ENCODE results near the gene SLC40A1. TPM values are rescaled to one million over a fixed set of nuclear protein-coding genes. Genes with fewer than 3 reads are reported as not detected.

SLC40A1 gene, protein sequence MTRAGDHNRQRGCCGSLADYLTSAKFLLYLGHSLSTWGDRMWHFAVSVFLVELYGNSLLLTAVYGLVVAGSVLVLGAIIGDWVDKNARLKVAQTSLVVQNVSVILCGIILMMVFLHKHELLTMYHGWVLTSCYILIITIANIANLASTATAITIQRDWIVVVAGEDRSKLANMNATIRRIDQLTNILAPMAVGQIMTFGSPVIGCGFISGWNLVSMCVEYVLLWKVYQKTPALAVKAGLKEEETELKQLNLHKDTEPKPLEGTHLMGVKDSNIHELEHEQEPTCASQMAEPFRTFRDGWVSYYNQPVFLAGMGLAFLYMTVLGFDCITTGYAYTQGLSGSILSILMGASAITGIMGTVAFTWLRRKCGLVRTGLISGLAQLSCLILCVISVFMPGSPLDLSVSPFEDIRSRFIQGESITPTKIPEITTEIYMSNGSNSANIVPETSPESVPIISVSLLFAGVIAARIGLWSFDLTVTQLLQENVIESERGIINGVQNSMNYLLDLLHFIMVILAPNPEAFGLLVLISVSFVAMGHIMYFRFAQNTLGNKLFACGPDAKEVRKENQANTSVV
- total RNA-seq = 10 to 100 TPM; 39.1 to 79.3 TPM
- long read RNA-seq, transcript SLC40A1-201 (8 exons, 3,442 nt) = major isoform, 330 of 352 reads
- long read RNA-seq, partial matches to known transcripts = 4 of 352 reads
- long read RNA-seq, other reads (novel, unspliced or antisense) = 18 of 352 reads

GRCh38 chr2:189580658-189581353 lies at the start of gene SLC40A1:
Gene SLC40A1 (minus strand): TSS chr2:189580786. CDS start chr2:189580460, 326 bp downstream.
- ATAC-seq = peak; percentile 98
- intact Hi-C loops (cut with DNase I) = no loop called here
- peak; percentile 88 for DNase-seq

DNA sequence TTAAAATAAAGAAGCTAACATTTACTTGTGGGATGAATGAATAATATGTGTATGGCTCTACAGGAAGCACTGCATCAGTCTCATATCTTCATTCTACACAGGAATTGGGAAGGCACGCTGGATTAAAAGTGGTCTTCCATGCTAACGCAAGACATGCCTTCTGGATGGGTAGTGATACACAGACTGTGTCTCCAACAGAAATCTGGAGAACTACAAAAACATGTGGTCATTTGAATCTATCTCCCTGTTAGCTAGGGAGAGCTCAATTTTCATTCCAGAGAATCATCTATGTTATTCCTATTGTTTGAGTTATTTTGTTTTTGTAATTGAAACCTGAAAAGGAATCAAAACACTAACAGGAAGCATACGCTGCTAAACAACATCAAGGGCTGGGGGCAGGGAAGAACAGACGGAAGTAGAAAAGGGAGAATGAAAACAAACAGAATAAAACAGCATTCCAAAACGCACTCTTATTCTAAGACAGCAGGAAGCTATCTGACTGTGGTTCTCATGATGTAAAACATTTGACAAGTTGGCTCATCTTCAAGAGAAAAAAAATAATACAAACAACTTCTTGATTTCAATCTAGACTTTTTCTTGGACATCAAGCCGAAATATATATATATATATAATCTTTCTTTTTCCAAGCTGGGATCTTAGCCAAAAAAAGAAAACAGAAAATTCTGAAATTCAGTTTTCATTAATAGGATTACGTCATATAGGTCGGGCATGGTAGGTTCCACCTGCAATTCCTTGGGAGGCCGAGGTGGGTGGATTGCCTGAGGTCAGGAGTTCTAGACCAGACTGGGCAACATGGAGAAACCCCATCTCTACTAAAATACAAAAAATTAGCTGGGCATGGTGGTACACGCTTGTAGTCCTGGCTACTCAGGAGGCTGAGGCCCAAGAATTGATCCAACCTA lies 49.2 kb upstream of the SLC40A1 start:
- intact Hi-C loops (cut with DNase I) = loop anchor here in 1 of 2 donors (5.0 kb wide), 1 partner anchor 162 kb away; no protein-coding TSS in a partner anchor
- no peak for DNase-seq
- ATAC-seq = peak in 1 of 2 donors; percentile 35

DNA sequence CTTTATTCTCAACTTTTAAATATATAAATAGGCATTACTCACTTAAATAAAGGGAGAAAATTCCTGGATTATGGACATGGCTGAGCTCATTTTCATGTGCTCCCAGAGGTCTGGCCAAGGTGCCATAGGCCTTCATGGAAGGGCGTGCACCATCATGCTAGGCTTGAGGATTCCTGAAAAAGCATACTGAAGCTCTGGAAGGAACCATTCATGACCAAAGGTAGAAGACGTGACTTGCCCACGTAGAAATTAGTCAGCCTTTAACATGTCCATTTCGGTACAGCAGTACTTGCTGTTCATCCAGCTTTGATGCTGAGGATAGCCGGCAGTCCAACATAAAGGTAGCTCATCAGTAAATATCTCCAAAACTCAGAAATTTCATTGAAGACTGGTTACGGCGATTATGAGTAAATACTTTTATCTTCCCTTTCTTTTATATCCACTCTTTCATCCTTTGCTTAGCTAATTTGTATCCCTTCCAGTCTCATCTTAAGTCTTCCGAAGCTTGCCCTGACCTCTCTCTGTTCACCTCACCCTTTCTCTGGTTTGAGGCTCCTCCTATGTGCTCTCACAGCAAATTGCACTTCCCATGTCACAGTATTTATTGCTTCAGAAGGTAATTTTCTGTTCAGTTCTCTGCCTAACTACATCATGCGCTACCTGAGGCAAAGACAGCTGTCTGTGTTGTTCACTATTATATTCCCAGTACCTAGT lies 48.4 kb upstream of the SLC40A1 start:
- intact Hi-C loops (cut with DNase I) = no loop called here
- no peak for DNase-seq
- ATAC-seq = peak; percentile 55 to 67

DNA sequence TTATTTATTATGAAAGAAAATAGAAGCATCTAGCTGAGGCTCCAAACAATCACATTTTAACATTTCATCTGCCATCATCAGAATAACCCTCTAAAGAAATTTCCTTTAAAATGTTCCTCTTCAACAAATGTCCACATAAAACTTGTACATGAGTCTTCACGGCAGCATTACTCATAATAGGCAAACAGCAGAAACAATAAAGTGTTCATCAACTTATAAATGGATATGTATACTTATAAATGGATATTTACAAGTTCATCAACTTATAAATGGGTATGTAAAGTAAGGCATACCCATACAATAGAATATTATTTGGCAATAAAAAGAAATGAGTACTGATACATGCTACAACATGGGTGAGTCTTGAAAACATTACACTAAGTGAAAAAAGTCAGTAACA lies 47.2 kb upstream of the SLC40A1 start:
- ATAC-seq (no peak), DNase-seq (no peak)
- intact Hi-C loops (cut with DNase I) = no loop called here

DNA sequence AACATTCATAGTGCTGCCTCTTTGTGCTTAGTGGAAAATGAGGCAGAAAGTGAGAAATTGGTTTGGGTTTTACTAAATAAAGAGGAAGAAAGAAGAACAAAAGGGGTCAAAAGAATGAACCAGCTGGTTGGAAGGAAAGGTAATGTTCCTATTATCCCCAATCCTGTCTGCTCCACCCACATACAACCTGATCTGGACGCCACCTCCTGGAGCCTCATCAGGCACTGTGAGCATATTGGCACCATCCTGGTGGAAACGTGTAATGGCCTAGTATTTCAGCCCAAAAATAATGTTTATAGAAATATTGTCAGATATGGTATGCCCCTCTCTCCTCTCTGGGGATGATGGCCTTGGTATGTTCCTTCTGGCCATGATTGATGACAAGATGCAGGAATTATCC lies 45.0 kb upstream of the SLC40A1 start:
- ATAC-seq = no peak
- intact Hi-C loops (cut with DNase I) = no loop called here
- no peak for DNase-seq

- DNase-seq (no peak), ATAC-seq (no peak)
- intact Hi-C loops (cut with DNase I) = no loop called here
Observed at GRCh38 chr2:189624648-189625355, 44.2 kb upstream of the SLC40A1 start.

- DNase-seq (no peak), ATAC-seq (no peak)
- intact Hi-C loops (cut with DNase I) = no loop called here
Observed at GRCh38 chr2:189623049-189623448, 42.5 kb upstream of the SLC40A1 start.

DNA sequence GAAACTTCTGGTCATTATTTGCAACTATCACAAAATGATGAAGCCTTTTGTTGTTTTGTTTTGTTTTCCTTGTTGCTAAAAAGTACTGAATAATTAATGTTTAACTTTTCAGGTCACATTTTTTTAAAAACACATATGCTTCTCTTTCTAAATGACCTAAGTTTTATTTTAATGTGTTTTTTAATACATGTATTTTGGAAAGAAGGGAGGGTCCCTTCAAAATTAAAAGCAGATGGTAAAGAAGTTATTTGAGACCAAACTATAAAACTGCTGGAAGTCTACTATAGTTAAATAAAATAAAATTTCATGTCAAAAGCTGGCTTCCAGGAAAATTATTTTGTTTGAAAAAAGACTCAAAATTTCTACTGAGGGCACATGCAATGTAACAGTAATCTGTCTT lies 41.2 kb upstream of the SLC40A1 start:
- intact Hi-C loops (cut with DNase I) = no loop called here
- no peak for ATAC-seq
- no peak for DNase-seq

- intact Hi-C loops (cut with DNase I) = no loop called here
- ATAC-seq (no peak), DNase-seq (no peak)
Observed at GRCh38 chr2:189618197-189618596, 37.6 kb upstream of the SLC40A1 start.

GRCh38 chr2:189614585-189614984 lies 34.0 kb upstream of the SLC40A1 start:
- no peak for ATAC-seq
- DNase-seq = no peak
- intact Hi-C loops (cut with DNase I) = loop anchor here in 1 of 2 donors (5.0 kb wide), 1 partner anchor 37 kb away; no protein-coding TSS in a partner anchor

GRCh38 chr2:189613650-189614420 lies 33.2 kb upstream of the SLC40A1 start:
- ATAC-seq = peak; percentile 89 to 91
- intact Hi-C loops (cut with DNase I) = loop anchor here in 1 of 2 donors (5.0 kb wide), 1 partner anchor 37 kb away; no protein-coding TSS in a partner anchor
- peak; percentile 22 for DNase-seq

DNA sequence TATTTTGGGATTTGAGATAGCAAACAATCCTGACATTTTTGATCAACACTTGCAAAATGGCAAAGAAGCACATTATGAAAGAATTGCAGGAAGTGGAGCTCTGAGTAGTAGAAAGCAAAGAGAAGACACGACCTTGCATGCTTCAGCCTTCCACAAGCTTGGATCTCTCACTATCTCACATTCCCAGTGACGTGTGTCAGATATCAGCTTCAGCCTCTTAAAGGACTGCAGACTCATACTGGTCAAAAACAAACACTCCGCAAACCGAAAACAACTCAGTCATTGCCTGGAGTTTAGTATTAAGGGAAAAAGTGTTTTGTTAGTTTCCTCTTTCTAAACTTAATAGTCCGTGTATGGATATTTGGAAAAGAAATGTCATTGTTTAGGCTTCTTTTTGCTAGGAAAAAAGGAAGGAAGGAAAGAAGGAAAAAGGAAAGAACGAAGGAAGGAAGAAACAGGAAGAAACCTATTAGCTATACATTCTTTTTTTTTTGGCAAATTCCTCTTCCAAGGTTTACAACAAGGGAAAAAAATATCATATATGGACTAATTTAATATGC lies 32.6 kb upstream of the SLC40A1 start:
- peak; percentile 32 for DNase-seq
- intact Hi-C loops (cut with DNase I) = loop anchor here in 1 of 2 donors (5.0 kb wide), 1 partner anchor 36 kb away; no protein-coding TSS in a partner anchor
- ATAC-seq = peak; percentile 95 to 99

DNA sequence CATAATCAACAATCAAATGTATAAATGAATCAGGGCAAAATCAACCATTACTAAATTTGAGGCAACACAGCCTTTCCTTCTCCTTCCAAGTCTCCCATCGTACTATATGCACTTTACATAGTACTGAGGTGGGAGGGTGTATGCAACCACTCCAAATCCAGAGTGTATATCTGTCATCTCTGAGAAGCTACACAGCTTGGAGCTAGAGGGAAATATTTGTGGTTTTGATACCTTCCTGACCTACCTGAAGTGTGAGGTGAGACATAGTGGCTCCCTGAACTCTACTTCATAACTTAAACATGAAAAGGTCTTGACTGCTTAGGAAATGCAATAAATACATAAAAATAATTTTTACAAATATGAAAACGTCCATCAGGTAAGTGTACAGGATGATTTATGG lies 30.1 kb upstream of the SLC40A1 start:
- no peak for DNase-seq
- intact Hi-C loops (cut with DNase I) = loop anchor here in 1 of 2 donors (5.0 kb wide), 1 partner anchor 33 kb away; no protein-coding TSS in a partner anchor
- ATAC-seq = no peak

DNA sequence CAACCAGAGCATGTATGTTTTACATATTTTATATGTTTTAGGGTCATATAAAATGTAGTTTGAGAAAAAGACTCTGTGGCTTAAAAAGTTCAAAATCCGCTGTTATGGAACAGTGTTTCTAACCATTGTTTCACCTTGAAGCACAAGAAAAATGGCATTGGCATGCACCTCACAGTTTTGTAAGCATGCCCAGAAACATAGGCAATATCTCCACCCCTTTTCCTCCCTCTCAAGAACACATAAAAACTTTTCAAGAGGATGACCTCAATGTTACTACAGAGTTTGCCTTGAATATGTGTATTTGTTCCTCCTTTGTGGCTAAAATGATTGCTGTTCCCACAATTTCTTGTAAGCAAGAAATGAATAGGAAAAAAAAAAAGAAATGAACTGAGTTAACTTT lies 29.3 kb upstream of the SLC40A1 start:
- DNase-seq = no peak
- no peak for ATAC-seq
- intact Hi-C loops (cut with DNase I) = loop anchor here in 1 of 2 donors (5.0 kb wide), 1 partner anchor 33 kb away; no protein-coding TSS in a partner anchor

DNA sequence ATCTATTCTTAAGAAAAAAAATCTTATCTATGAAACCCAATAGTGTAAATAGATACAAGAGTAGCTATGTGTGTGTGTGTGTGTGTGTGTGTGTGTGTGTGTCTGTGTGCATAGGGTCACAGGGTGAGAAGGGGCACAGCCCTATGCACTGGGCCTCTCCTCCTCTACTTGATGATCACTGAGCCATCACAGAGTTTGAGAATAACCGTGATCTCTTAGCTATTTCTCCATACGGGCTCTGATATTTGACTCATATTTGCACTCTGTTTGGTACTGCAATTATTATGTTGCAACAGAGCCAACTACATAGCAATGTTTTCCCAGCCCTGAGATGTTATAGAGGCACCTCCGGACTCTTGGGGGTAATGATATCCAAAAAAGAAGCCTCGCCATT lies 28.8 kb upstream of the SLC40A1 start:
- ATAC-seq (no peak), DNase-seq (no peak)
- intact Hi-C loops (cut with DNase I) = no loop called here

- no peak for ATAC-seq
- intact Hi-C loops (cut with DNase I) = no loop called here
- DNase-seq = no peak
Observed at GRCh38 chr2:189608795-189609422, 28.3 kb upstream of the SLC40A1 start.
